Measurements from ENCODE around the gene LNPEP. TPM values are rescaled to one million over a fixed set of nuclear protein-coding genes. Genes with fewer than 3 reads are reported as not detected.

Gene LNPEP
- total RNA-seq, 1 donor from 2014 or later = 13.2 TPM

- H3K27ac Mint-ChIP-seq (ENCODE audit: unreplicated experiment) = no peak overlapping the region
- peaks cover 2% of the 10 kb centered on the region for H3K4me1 Mint-ChIP-seq (ENCODE audit: unreplicated experiment)
- H3K4me3 Mint-ChIP-seq (ENCODE audit: unreplicated experiment) = no peak overlapping the region
Observed at GRCh38 chr5:96945144-96945897, 9.4 kb downstream of the LNPEP start.

GRCh38 chr5:96946381-96946780 is 10.5 kb downstream of the LNPEP start:
- no peak overlapping the region for H3K4me3 Mint-ChIP-seq (ENCODE audit: unreplicated experiment)
- no peak for DNase-seq (ENCODE audit: low spot score)
- no peaks in the 10 kb centered on the region for H3K9me3 Mint-ChIP-seq (ENCODE audit: unreplicated experiment)
- peaks cover 13% of the 10 kb centered on the region for H3K36me3 Mint-ChIP-seq (ENCODE audit: low read depth, unreplicated experiment)
- peaks cover 1% of the 10 kb centered on the region for H3K27me3 Mint-ChIP-seq (ENCODE audit: unreplicated experiment)
- H3K27ac Mint-ChIP-seq (ENCODE audit: unreplicated experiment) = no peak overlapping the region
- H3K4me1 Mint-ChIP-seq (ENCODE audit: unreplicated experiment) = peaks cover 2% of the 10 kb centered on the region
- TF ChIP-seq CTCF (IDR thresholded peaks at IDR 0.05; ENCODE audit: unreplicated experiment) = no peak

More at GRCh38 chr5:96945144-96945897, 9.4 kb downstream of the LNPEP start:
- no peak for DNase-seq (ENCODE audit: low spot score)
- H3K27me3 Mint-ChIP-seq (ENCODE audit: unreplicated experiment) = peaks cover 1% of the 10 kb centered on the region
- H3K9me3 Mint-ChIP-seq (ENCODE audit: unreplicated experiment) = no peaks in the 10 kb centered on the region
- H3K36me3 Mint-ChIP-seq (ENCODE audit: low read depth, unreplicated experiment) = peaks cover 12% of the 10 kb centered on the region
- no peak for TF ChIP-seq CTCF (IDR thresholded peaks at IDR 0.05; ENCODE audit: unreplicated experiment)

- Mint-ChIP-seq H3K36me3 (ENCODE audit: low read depth, unreplicated experiment) (peaks cover 13% of the 10 kb centered on the region), H3K27ac (ENCODE audit: unreplicated experiment) (no peak overlapping the region), H3K27me3 (ENCODE audit: unreplicated experiment) (no peaks in the 10 kb centered on the region), H3K4me1 (ENCODE audit: unreplicated experiment) (peaks cover 4% of the 10 kb centered on the region), H3K9me3 (ENCODE audit: unreplicated experiment) (no peaks in the 10 kb centered on the region), H3K4me3 (ENCODE audit: unreplicated experiment) (no peak overlapping the region)
- no peak for DNase-seq (ENCODE audit: low spot score)
- TF ChIP-seq CTCF (IDR thresholded peaks at IDR 0.05; ENCODE audit: unreplicated experiment) = no peak
Observed at GRCh38 chr5:96952118-96952750, 16.4 kb downstream of the LNPEP start.

- TF ChIP-seq CTCF (IDR thresholded peaks at IDR 0.05; ENCODE audit: unreplicated experiment) = no peak
- DNase-seq (ENCODE audit: low spot score) = no peak
- H3K27ac Mint-ChIP-seq (ENCODE audit: unreplicated experiment) = no peak overlapping the region
- peaks cover 13% of the 10 kb centered on the region for H3K36me3 Mint-ChIP-seq (ENCODE audit: low read depth, unreplicated experiment)
- no peaks in the 10 kb centered on the region for H3K27me3 Mint-ChIP-seq (ENCODE audit: unreplicated experiment)
- no peak overlapping the region for H3K4me3 Mint-ChIP-seq (ENCODE audit: unreplicated experiment)
- peaks cover 3% of the 10 kb centered on the region for H3K4me1 Mint-ChIP-seq (ENCODE audit: unreplicated experiment)
- no peaks in the 10 kb centered on the region for H3K9me3 Mint-ChIP-seq (ENCODE audit: unreplicated experiment)
Observed at GRCh38 chr5:96952974-96953730, 17.3 kb downstream of the LNPEP start.
